Central memory CD4-positive, alpha-beta T cell (primary cell): ENCODE data around the gene HNRNPUL1.

Experiments used
- DNase-seq: peaks from one replicate; pipeline ENCODE4 v3.0.0; 2022

HNRNPUL1 gene

GRCh38 chr19:41234512-41235168 lies 29.5 kb upstream of the HNRNPUL1 start:
- no peak for DNase-seq

DNA sequence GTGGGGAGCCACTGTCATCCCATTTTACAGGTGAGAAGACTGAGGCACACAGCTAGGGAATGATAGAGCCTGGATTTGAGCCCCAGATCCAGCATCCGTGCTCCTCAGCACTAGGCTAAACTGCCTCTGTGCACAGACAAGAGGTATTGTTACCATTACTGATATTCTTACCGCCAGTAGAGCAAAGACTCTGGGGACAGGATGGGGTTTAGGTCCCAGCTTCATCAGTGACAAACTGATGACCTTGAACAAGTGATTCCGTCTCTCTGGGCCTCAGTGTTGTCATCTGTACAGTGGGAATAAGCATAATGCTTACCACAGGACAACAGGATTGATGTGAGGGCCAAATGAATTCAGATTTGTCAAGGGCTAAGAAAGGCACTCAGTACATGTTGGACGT lies 28.7 kb upstream of the HNRNPUL1 start:
- DNase-seq = no peak

GRCh38 chr19:41238244-41238643 lies 25.9 kb upstream of the HNRNPUL1 start:
- DNase-seq = no peak

- DNase-seq = no peak
Observed at GRCh38 chr19:41239363-41239762, 24.8 kb upstream of the HNRNPUL1 start.

- DNase-seq = no peak
Observed at GRCh38 chr19:41239961-41240574, 24.1 kb upstream of the HNRNPUL1 start.

- DNase-seq = no peak
Observed at GRCh38 chr19:41241859-41242258, 22.3 kb upstream of the HNRNPUL1 start.

- DNase-seq = no peak
Observed at GRCh38 chr19:41244117-41244516, 20.1 kb upstream of the HNRNPUL1 start.

GRCh38 chr19:41245843-41246242 lies 18.3 kb upstream of the HNRNPUL1 start:
- no peak for DNase-seq

DNA sequence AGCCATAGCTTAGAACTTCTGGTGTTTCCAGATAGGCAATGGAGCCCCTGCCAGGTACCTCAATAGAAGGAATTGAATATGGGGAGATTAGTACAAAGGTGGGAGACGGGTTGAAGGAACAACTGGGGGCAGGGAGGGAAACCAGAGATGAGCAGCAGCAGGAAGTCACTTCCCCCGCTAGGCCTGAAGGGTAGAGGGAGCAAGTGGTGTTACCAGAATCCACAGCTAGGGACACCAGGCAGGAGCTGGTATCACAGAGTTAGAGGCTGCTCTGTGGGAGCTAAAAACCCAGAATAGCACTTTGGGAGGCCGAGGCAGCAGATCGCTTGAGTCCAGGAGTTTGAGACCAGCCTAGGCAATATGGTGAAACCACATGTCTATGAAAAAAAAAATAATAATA lies 15.3 kb upstream of the HNRNPUL1 start:
- DNase-seq = no peak

DNA sequence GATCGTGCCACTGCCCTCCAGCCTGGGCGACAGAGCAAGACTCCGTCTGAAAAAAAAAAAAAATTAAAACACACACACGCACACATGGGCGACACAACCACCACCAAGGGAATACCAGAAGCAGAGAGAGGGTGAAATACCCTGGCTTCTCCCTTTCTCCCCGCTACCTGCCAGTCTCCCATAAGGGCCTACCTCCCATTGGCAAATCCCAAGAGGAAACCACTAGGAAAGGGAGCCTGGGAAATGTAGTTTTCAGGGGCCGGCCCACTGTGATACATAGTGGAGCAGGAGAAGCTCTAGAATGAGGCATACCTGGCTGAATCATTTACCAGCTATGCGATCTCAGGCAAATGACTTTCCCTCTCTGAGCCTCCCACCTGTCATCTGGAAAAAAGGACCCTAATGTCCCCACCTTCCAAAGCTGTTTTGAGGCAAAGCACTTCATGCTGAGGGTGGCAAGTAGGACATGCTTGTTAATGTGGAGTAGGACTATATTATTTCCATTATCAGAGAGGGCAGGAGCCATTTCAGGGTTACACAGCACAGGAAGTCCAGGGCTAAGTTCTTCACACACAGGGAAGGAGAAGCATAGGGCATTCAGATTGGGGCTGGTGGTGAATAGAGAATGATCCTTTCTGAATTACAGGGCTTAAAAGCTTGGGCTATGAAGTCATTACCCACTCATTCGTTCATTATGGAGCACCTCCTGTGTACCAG lies 14.3 kb upstream of the HNRNPUL1 start:
- DNase-seq = no peak

GRCh38 chr19:41253660-41254059 lies 10.5 kb upstream of the HNRNPUL1 start:
- DNase-seq = no peak

DNA sequence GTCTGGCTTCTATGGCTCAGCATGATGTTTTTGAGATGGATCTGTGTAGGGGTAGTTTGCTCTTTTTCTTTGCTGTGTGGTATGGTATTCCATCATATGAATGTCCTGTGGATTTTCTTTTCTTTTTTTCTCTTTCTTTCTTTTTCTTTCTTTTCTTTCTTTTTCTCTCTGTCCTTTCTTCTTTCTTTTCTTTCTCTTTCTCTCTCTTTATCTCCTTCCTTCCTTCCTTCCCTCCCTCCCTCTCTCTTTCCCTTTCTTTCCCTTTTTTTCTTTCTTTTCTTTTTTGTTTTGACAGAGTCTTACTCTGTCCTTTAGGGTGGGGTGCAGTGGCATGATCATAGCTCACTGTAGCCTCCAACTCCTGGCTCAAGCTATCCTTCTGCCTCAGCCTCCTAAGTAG lies 9.0 kb upstream of the HNRNPUL1 start:
- no peak for DNase-seq

GRCh38 chr19:41261474-41262190 lies 2.5 kb upstream of the HNRNPUL1 start:
- DNase-seq = no peak

DNA sequence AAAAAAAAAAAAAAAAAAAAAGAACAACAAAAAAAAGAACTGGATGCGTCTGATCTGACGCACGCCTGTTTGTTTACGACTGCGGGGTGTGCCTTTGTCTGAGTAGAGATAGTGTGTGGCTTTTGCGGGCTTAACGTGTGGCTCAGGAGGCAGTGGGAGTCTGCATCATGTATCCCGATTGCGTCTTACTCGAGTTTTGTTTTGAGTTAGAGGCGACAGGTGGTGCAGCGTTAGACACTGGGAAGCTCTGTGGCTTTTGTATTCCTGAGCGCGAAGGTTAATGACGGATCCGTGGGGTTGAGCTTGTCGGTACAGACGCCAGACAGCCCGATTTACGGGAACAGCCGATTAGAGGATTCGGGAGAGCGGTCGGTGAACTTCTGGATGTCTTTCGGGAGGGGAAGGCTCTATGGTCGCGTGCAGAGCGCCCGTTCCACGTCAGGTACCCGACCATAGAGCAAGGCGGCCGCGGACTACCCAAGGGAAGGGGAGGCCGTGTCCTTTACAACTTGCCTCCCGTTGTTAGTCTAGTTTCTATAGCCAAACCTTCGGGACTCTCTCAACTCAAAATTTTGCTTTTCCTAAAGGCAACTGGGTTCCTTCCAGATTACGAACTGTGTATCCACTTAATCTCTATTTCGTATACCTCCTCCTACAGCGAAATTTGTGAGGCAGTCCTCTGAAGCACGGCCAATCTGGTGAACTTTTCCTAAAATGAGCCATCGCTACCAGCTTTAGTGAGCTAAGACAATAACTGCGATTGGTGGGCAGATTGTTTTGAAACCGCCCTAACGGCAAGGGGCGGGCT lies 926 bp upstream of the HNRNPUL1 start:
- peak; percentile 97 for DNase-seq

DNA sequence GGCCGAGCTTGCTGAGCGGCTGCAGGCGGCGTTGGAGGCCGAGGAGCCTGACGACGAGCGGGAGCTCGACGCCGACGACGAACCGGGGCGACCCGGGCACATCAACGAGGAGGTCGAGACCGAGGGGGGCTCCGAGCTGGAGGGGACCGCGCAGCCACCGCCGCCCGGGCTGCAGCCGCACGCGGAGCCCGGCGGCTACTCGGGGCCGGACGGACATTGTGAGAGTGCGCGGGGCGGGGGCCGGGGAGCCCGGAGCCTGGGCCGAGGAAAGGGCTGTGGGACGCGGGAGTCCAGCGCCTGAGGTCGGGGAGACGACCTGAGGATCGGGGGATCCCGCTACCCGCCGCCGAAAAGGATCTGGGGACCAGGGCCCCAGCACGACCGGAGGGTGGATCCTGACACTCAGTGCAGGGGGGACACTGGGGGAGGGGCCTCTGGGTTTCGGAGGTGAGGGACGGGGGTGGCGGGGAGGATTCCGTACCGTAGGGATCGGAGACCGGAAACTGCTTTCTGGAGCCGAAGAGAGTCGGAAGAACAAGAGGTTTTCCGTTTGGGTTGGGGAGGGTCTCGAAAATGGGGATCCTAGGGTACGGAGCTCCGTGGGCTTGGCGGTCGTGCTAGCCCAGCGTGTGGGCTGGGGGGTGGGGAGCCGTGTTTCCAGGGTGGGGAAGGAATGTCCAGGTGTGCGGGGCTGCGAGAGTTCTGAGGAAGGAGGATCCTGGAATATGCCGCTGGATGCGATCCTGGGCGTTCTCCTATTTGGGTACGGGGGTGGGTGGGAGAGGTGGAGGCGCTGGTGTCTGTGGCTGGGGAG lies 616 bp downstream of the HNRNPUL1 start:
- DNase-seq = peak; percentile 28

DNA sequence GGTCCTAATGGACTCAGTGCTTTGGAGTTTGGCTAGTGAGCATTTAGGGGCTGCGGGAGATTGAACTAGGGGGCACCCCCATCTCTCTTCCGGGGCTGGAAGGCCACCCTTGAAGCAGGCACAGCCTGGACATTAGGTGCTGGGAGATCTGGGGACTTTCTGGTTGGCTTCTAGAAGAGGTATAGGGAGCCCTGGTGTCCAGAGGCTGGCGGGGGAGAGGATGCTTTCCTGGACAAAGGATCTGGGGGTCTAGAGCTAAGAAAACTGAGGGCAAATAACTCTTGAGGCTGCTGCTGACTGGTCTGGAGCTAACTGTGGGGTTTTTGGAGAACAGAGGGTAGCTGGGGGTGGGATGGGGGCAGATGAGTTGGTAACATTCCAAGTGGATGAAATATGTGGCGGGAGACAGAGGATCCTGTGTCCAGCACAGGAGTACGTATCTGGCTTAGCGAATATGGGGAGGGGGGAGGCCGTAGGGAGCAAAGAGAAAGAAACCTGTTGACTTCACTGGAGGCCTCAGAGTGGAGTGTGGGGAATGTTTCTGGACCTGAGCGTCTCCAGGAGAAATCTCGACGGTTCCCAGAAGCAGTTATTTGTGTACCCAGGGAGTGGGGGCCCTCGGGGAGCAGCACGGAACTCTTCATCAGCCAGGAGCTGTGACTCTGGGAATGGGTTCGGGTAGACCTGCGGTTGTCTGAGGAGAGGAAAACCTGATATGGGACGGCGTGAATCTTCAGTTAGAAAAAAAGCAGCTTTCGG lies 1.4 kb downstream of the HNRNPUL1 start:
- no peak for DNase-seq

GRCh38 chr19:41269055-41269454 lies 4.9 kb downstream of the HNRNPUL1 start:
- DNase-seq = no peak

DNA sequence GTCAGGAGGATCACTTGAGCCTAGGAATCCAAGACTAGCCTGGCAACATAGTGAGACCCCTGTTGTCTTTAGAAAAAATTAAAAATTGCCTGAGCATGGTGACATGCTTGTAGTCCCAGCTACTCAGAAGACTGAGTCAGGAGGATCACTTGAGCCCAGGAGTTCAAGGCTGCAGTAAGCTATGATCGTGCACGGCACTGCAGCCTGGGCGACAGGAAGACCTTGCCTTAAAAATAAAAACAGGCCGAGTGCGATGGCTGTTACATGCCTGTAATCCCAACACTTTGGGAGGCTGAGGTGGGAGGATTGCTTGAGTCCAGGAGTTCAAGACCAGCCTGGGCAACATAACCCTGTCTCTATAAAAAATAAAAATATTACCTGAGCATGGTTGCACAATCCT lies 5.4 kb downstream of the HNRNPUL1 start:
- DNase-seq = no peak

GRCh38 chr19:41273076-41273475 lies 8.9 kb downstream of the HNRNPUL1 start:
- DNase-seq = no peak

DNA sequence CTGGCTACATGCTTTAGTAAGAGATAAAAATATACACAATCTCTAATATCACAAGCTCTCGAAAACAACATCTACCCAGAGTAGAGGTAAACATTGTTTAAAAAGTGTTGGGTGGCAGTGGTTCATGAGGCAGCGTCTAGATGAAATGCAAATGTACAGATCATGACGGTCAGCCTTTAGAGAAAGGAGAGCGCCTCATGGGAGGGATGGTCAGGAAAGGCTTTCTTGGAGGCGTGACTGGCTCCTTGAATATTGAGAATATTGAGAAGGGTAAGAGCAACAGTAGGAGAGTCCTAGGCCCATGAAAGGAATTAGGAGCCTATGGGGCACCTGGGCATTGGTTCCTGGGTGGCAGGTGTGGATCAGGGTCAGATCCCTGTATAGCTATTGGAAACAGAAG lies 10.6 kb downstream of the HNRNPUL1 start:
- no peak for DNase-seq

DNA sequence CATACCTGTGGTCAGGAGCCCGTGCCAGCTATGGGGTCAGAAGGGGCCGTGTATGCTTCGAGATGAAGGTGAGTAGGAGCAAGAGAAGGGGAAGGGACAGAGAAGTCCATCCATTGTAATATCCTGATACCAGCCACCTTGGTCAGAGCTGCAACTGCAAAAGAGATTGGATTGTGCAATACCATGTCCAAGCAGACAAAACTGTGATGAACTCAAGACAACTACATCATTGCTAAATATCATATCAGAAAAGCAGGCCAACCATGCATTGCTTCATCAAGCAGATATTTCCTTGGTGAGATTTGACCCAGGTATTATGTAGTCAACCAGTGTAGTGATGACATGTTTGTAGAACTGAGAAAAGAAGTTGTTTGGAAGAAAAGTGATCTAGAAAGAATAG lies 12.1 kb downstream of the HNRNPUL1 start:
- DNase-seq = no peak
